Measurements from ENCODE around the gene DDAH1.

Gene DDAH1

DNA sequence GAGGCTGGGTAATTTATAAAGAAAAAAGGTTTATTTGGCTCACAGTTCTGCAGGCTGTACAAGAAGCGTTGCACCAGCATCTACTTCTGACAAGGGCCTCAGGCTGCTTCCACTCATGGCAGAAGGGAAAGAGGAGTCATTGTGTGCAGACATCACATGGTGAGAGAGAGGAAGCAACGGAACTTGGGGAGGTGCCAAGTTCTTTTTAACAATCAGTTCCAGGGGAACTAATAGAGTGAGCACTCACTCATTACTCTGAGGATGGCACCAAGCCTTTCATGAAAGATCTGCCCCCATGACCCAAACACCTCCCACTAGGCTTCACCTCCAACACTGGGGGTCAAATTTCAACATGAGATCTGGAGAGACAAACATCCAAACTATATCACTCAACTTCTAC, 77.2 kb downstream of the DDAH1 start:
- no peak for DNase-seq

DNA sequence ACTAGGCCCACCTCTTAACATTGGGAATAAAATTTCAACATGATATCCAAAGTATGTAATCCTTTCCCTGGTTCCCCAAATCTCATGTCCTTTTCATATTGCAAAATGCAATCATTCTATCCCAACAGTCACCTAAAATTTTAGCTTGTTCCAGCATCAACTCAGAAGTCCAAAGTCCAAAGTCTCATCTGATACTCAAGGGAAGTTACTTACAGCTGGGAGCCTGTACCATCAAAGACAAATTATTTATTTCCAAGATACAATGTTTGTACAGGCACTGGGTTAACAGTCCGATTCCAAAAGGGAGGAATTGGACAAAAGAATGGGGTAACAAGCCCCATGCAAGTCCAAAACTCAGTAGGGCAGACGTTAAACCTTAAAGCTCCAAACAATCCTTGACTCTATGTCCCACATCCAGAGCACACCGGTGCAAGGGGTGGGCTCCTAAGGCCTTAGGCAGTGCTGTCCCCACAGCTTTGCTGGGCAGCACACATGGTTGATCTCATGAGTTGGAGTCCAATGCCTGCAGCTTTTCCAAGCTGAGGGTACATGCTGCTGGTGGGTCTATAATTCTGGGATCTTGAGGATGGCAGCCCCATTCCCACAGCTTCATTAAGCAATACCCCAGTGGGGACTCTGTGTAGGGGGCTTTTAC, 78.8 kb downstream of the DDAH1 start:
- DNase-seq: no peak

- no peak for DNase-seq
Measured at GRCh38 chr1:85379203-85380136, 85.5 kb downstream of the DDAH1 start.

GRCh38 chr1:85378534-85378933, 86.4 kb downstream of the DDAH1 start:
- no peak for DNase-seq

- DNase-seq: no peak
Measured at GRCh38 chr1:85376356-85376755, 88.6 kb downstream of the DDAH1 start.

DNA sequence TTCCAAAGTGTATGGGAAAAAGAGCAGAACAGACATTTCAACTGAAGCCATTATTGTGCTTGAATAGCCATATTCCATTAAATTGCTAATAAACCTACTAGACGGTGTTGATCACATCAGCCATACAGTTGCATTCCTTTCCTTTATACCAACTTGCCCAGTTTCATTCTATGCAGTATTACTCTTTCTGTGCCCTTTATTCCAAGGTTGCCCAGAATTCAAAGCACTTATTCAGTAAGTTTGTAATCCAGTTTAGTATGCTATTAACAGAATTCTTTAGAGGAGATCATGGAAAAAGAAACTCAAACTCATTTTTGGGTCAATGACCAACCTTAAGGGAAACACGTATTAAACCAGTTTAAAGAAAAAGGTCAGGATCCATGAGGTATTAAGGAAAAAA, 89.5 kb downstream of the DDAH1 start:
- DNase-seq: no peak

GRCh38 chr1:85374160-85374559, 90.8 kb downstream of the DDAH1 start:
- DNase-seq: peak; percentile 52

DNA sequence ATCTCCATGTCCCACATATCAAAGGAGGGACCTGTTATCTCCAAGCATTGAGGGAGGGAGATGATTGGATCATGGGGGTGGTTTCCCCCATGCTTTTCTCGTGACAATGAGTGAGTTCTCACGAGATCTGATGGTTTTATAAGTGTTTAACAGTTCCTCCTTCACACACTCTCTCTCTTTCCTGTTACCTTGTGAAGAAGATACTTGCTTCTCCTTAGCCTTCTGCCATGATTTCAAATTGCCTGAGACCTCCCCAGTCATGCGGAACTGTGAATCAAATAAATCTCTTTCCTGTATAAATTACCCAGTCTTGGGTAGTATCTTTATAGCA, 91.6 kb downstream of the DDAH1 start:
- DNase-seq: no peak

DNA sequence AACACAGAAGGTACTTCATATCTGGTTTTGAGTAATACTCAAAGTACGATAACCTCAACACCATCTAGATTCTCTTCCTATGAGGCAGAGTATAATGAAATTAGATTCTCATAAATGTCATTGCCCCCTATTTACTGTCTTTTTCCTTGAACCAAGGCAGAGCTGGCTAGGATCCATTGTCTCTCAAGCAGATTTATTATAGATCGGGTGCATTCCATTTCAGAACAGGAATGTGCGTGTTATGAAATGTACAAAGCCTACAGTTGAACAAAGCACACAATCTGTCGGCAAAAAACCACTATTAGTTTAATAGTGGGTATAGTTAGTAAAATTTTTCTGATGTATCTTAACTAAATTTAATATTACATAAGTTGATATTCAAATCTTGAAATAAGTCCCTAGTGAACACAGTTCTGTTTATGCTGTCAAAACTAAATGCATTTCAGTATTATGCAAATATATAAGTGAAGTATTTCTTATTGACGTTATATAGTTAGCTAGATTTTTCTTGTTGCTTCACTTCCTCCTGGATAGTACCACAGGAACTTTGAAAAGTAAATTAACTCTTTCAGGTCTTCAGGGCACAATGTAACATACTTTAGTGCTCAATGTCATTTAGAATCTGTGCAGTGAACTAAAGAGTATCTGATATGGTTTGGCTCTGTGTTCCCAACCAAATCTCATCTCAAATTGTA, 92.1 kb downstream of the DDAH1 start:
- DNase-seq: peak; percentile 63

DNA sequence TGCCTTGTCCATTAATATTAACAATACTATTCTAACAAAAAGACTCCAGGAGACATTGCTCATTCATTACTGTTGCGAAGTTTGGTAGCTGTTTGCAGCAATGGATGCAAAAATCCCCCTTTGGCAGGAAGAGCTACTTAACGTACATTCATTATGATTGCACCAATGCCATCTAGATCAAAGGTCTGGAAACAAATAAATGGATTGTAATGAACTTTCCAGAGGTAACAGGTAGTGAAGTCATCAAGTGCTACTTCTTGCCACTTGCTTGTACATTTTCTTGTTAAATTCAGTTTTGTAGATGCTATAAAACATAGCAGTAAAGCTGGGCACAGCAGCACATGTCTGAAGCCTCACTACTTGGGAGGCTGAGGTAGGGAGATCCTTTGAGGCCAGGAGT, 93.9 kb downstream of the DDAH1 start:
- no peak for DNase-seq

GRCh38 chr1:85368073-85368770, 96.7 kb downstream of the DDAH1 start:
- no peak for DNase-seq

DNA sequence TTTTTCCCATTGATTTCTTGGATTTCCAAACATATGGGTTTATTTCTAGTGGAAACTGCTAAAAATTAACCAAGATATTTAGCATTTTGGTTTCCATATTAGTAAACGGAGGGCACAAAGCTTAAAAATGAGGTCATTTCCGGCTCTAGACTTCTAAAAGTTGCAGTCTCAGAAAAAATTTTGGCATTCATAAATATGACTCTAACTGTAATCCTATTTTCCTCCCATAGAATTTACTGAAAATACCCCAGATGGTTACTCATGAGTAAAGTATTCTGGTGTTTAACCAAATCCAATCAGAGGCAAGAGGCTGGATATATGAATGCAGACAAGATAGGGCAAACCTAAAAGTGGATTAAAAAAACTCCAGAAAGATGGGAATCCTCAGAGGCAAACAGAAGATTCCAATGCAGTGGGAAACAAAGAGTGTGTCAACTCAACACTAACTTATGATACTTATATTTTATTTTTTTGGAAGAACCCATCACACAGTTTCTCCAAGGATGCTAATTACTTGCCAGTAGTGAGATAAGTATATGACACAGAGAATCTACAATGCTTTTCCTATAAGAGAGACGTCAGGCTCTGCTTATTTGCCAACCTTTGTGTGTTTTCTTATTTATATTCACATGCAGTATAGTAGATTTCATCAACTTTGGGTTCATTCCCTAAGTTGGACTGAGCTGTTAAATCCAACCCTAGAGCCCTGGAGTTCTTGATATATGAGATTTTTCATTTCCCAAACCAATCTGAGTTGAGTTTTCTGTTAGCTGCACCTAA, 98.4 kb downstream of the DDAH1 start:
- peak; percentile 94 for DNase-seq

GRCh38 chr1:85365851-85366250, 99.1 kb downstream of the DDAH1 start:
- DNase-seq: no peak

DNA sequence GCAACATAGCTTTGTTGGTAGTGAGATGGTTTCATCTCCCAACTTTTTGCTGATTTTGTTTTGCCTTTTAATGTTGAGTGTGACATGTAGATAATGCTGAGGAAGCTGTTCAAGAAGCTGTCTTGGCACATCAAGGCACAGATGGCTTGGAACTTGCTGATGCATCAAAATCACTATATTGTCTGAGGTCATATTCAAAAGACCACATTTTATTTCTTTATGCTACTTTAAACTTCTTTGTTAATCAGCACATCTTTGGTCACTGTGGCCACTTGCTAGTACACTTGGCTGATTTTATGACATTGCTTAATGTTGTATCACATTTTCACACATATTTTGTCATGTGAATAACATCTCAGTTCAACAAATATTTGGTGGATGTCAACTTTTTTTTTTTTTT, 101.4 kb downstream of the DDAH1 start:
- DNase-seq: peak; percentile 40

GRCh38 chr1:85363092-85363491, 101.9 kb downstream of the DDAH1 start:
- DNase-seq: no peak

DNA sequence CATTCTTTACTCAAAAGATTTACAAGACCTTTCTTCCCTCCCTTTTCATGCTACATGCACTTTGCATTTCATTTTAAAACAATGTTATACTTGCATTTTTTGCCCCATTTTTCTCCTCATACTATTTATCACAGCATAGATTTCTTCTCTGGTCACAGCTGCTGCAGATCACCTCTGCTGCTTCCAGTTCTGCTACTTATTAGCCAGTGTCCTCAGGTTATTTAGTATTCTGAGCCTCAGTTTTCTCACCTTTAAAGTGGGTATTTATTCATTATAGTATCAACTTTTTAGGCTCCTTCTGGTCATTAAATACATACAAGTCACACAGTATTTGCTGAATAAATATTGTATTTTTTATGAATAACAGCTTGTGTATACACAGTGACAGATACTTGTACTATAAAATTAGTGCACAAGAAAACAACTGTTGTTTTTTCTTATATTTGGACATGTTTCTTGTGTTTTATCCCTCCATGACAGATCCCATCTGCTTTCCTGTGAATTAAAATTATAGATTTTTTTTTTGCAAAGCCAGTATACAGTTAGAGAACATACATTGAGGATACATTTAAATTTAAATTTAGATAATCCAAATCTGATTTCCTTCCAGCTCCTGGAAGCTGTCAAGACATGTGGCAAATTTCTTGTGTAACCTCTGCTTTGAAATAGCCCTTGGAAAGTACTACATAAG, 103.2 kb downstream of the DDAH1 start:
- no peak for DNase-seq

GRCh38 chr1:85360730-85361493, 104.0 kb downstream of the DDAH1 start:
- peak; percentile 63 for DNase-seq

DNA sequence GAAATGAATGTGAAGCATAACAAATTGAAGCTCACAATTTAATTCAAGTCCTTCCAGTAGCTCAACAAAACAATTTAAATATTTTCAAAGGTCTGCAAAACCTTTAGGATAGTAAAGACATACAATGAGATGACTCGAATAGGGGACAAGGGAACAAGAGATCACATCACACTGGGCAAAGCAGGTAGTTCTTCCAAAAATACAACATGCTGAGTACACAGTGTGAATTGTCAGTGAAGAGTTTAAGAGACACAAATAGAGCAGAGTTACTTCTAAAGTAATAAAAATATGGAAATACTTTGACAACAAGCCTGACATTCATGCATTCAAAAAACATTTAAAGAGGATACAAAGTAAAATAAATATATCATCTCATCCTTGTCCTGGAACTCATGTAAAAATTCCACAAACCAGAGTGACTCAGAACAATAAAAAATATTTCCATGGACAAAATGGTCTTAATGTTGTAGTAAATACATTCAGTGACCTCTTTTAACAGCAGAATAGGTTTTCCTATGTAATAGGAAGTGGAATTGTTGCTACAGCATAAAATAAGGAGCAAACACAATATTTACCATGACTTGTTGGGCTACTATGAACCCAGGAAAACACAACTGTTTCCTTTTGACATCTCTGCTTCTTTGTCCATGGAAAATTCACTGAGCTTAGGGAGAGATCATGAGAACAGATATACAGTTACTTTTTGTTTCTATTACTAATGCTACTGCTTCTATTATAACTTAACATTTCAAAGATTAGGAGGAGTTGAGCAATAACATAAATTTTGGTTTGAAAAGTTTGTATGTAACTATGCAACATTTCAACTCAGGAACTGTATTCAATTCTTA, 104.9 kb downstream of the DDAH1 start:
- DNase-seq: peak; percentile 34

DNA sequence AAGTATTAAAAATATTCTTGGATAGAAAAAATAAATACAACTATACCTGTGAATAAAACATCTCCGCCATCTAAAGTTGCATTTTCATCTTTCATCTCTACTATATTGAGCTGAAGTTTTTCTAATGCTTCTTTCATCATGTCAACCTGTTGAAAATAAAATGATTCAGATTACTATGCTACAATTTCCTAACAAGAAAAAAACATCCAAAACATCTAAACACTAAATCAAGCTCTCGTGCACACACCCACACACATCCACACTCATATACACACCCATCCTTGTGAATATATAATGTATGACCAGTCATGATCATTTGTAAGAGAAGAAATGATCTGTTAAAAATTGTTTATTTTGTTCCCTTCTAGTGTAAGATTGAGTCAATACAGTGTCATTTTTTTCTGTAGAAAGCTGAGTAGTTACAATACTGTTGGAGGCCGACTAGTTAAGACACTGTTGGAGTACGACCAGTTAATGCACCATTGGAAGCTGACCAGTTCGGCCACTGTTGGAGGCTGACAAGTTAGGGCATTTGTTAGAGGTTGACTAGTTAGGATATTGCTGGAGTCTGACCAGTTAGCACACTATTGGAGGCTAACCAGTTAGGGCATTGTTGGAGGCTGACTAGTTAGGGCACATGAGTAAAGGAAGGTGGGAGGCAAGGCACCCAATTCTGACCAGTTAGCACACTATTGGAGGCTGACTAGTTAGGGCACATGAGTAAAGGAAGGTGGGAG, 106.1 kb downstream of the DDAH1 start:
- no peak for DNase-seq

All from fibroblast of skin of scalp (primary cell).